Measurements from ENCODE around the gene UBE2O. TPM values are rescaled to one million over a fixed set of nuclear protein-coding genes. Genes with fewer than 3 reads are reported as not detected.

Gene UBE2O
- total RNA-seq, 6 donors from 2014 or later = 20.5 to 55.5 (median 27.7) TPM

DNA sequence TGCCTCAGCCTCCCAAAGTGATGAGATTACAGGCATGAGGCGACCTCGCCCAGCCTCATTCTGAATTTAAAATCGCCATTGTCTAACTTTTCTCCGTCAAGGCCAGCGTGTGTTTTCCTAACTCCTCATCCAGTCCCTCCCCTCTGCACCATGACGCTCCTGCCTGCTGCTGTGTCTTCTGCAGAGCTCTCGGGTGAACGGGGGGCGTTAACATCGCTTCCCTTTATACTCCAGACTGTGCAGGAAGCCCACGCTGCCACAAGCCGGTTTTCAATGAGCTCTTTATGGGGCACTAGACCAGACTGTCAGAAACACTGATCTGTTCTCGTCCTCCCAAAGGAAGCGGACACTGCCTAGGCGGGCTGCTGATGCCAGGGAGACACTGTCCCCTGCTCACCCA is 27.7 kb upstream of the UBE2O start:
- peak overlapping the region in 3 of 4 donors; percentile 1 to 61 (median 51) for H3K27ac ChIP-seq
- H3K4me1 ChIP-seq = peaks cover 0 to 16% (median 7%) of the 10 kb centered on the region in 4 donors
- H3K27me3 ChIP-seq = no peaks in the 10 kb centered on the region
- 57 to 73% methylated on average over 15 of the region's 15 CpGs for WGBS, 2 donors
- H3K36me3 ChIP-seq = peaks cover 0 to 37% (median 29%) of the 10 kb centered on the region in 4 donors
- ATAC-seq (ENCODE audit: low FRiP score in 2 of 2) (no peak), DNase-seq (no peak)
- H3K9me3 ChIP-seq = no peaks in the 10 kb centered on the region
- no peak overlapping the region for H3K4me3 ChIP-seq
- no peak for TF ChIP-seq POLR2AphosphoS5 (IDR thresholded peaks at IDR 0.05)
- no peak for TF ChIP-seq EP300 (IDR thresholded peaks at IDR 0.05)
- TF ChIP-seq, protein P1, sequence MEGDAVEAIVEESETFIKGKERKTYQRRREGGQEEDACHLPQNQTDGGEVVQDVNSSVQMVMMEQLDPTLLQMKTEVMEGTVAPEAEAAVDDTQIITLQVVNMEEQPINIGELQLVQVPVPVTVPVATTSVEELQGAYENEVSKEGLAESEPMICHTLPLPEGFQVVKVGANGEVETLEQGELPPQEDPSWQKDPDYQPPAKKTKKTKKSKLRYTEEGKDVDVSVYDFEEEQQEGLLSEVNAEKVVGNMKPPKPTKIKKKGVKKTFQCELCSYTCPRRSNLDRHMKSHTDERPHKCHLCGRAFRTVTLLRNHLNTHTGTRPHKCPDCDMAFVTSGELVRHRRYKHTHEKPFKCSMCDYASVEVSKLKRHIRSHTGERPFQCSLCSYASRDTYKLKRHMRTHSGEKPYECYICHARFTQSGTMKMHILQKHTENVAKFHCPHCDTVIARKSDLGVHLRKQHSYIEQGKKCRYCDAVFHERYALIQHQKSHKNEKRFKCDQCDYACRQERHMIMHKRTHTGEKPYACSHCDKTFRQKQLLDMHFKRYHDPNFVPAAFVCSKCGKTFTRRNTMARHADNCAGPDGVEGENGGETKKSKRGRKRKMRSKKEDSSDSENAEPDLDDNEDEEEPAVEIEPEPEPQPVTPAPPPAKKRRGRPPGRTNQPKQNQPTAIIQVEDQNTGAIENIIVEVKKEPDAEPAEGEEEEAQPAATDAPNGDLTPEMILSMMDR (IDR thresholded peaks at IDR 0.05) = no peak
- peak in 1 of 4 donors; percentile 10 for TF ChIP-seq POLR2A (IDR thresholded peaks at IDR 0.05)

GRCh38 chr17:76479515-76480060 is 26.6 kb upstream of the UBE2O start:
- Histone ChIP-seq H3K27ac (no peak overlapping the region), H3K4me3 (no peak overlapping the region), H3K4me1 (peaks cover 0 to 6% (median 1%) of the 10 kb centered on the region in 4 donors), H3K9me3 (no peaks in the 10 kb centered on the region), H3K27me3 (no peaks in the 10 kb centered on the region), H3K36me3 (peaks cover 0 to 45% (median 35%) of the 10 kb centered on the region in 4 donors)
- WGBS, 2 donors = 91% methylated on average over 12 to 13 of the region's 14 CpGs
- ATAC-seq (ENCODE audit: low FRiP score in 2 of 2) (no peak), DNase-seq (no peak)
- TF ChIP-seq POLR2AphosphoS5 (IDR thresholded peaks at IDR 0.05) (no peak), EP300 (IDR thresholded peaks at IDR 0.05) (no peak), POLR2A (IDR thresholded peaks at IDR 0.05) (no peak)
- TF ChIP-seq, protein P1 (IDR thresholded peaks at IDR 0.05) = no peak

GRCh38 chr17:76478730-76479514 is 26.0 kb upstream of the UBE2O start:
- ATAC-seq (ENCODE audit: low FRiP score in 2 of 2) (no peak), DNase-seq (peak in 1 of 2 donors; percentile 76)
- Histone ChIP-seq H3K9me3 (no peaks in the 10 kb centered on the region), H3K27ac (no peak overlapping the region), H3K36me3 (peaks cover 0 to 51% (median 39%) of the 10 kb centered on the region in 4 donors), H3K4me3 (no peak overlapping the region), H3K4me1 (no peaks in the 10 kb centered on the region), H3K27me3 (no peaks in the 10 kb centered on the region)
- TF ChIP-seq POLR2A (IDR thresholded peaks at IDR 0.05) (no peak), EP300 (IDR thresholded peaks at IDR 0.05) (no peak), POLR2AphosphoS5 (IDR thresholded peaks at IDR 0.05) (no peak)
- TF ChIP-seq, protein P1 (IDR thresholded peaks at IDR 0.05) = no peak
- 89 to 91% methylated on average over 15 to 37 of the region's 37 CpGs for WGBS, 2 donors

- 93% methylated on average over 10 of the region's 10 CpGs for WGBS, 2 donors
- TF ChIP-seq POLR2A (IDR thresholded peaks at IDR 0.05) (no peak), POLR2AphosphoS5 (IDR thresholded peaks at IDR 0.05) (no peak)
- Histone ChIP-seq H3K9me3 (no peaks in the 10 kb centered on the region), H3K36me3 (peaks cover 2 to 60% (median 45%) of the 10 kb centered on the region in 4 donors), H3K27me3 (no peaks in the 10 kb centered on the region), H3K4me3 (no peak overlapping the region), H3K4me1 (no peaks in the 10 kb centered on the region), H3K27ac (no peak overlapping the region)
- ATAC-seq (ENCODE audit: low FRiP score in 2 of 2) (no peak), DNase-seq (no peak)
These were observed 25.1 kb upstream of the UBE2O start for GRCh38 chr17:76478097-76478496.

DNA sequence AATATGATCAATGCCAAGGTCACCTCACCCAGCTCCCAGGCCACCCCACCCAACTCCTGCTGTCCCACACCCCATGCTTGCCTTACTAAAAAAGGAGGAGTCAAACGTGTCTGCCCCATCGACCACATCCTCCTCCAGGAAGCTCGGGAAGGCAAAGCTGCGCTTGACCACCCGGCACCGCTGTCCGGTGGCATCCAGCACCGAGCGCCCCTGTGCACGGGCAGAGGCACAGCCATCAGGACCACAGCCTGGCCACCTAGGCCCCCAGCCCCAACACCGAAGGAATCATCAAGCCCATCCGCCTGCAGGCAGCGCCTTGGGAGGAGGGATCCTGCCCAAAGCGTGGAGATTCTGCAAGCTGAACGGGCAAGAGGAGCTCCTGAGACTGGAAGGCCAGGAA is 24.6 kb upstream of the UBE2O start:
- no peak overlapping the region for H3K27ac ChIP-seq
- no peaks in the 10 kb centered on the region for H3K4me1 ChIP-seq
- H3K36me3 ChIP-seq = peaks cover 5 to 65% (median 50%) of the 10 kb centered on the region in 4 donors
- ATAC-seq (ENCODE audit: low FRiP score in 2 of 2) (no peak), DNase-seq (no peak)
- TF ChIP-seq POLR2AphosphoS5 (IDR thresholded peaks at IDR 0.05) (no peak), EP300 (IDR thresholded peaks at IDR 0.05) (no peak), POLR2A (IDR thresholded peaks at IDR 0.05) (no peak)
- TF ChIP-seq, protein P1 (IDR thresholded peaks at IDR 0.05) = no peak
- H3K27me3 ChIP-seq = no peaks in the 10 kb centered on the region
- no peak overlapping the region for H3K4me3 ChIP-seq
- H3K9me3 ChIP-seq = no peaks in the 10 kb centered on the region
- 90 to 94% methylated on average over 2 to 14 of the region's 15 CpGs for WGBS, 2 donors

All from upper lobe of left lung (tissue), 6 donors.